Measurements from ENCODE around the gene THSD7B.

DNA sequence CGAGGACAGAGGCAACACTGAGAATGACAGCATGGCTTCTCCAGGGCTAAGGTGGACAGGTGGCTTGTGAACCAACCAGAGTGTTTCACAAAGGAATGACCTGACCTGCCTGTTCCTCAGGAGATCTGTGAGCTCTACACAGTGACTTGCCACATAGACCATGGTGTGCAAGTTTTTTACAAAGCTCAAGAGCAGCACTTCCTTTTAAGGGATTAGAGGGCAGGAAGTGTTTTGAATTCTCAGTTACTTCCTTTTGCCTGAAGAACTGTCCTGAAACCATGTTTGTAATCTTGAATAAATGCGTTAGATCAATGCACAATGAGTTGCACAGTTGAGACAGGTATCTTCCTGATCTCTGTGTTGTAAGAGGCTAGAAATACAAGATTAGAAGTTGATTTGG, 421.9 kb downstream of the THSD7B start:
- TF ChIP-seq, protein P1, sequence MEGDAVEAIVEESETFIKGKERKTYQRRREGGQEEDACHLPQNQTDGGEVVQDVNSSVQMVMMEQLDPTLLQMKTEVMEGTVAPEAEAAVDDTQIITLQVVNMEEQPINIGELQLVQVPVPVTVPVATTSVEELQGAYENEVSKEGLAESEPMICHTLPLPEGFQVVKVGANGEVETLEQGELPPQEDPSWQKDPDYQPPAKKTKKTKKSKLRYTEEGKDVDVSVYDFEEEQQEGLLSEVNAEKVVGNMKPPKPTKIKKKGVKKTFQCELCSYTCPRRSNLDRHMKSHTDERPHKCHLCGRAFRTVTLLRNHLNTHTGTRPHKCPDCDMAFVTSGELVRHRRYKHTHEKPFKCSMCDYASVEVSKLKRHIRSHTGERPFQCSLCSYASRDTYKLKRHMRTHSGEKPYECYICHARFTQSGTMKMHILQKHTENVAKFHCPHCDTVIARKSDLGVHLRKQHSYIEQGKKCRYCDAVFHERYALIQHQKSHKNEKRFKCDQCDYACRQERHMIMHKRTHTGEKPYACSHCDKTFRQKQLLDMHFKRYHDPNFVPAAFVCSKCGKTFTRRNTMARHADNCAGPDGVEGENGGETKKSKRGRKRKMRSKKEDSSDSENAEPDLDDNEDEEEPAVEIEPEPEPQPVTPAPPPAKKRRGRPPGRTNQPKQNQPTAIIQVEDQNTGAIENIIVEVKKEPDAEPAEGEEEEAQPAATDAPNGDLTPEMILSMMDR (IDR thresholded peaks at IDR 0.05), result no peak
- TF ChIP-seq POLR2A (IDR thresholded peaks at IDR 0.05), result no peak

All from Peyer's patch (tissue), 4 donors.